D721Med (cell line): Measurements from ENCODE around the gene HS3ST5.

ENCODE experiments used
- DNase-seq: peaks from one replicate; pipeline ENCODE4 v3.0.0; 2011; ENCODE audit warnings: low spot score; ENCODE audit not compliant: insufficient read length
- FAIRE-seq: peaks from 2 replicates; lab custom pipeline; 2011; peaks lifted over from hg19 to GRCh38; lab: Jason Lieb, UNC
- CTCF ChIP-seq: IDR thresholded peaks from 2 replicates; pipeline ENCODE4 v1.5.1; 2012; ENCODE audit warnings: mild to moderate bottlenecking, control low read depth; ENCODE audit not compliant: insufficient read depth; ENCODE audit errors: missing control alignments

The HS3ST5 gene

GRCh38 chr6:114288701-114289495 is 53.9 kb downstream of the HS3ST5 start:
- no peak for FAIRE-seq
- DNase-seq = no peak
- TF ChIP-seq CTCF = no peak

DNA sequence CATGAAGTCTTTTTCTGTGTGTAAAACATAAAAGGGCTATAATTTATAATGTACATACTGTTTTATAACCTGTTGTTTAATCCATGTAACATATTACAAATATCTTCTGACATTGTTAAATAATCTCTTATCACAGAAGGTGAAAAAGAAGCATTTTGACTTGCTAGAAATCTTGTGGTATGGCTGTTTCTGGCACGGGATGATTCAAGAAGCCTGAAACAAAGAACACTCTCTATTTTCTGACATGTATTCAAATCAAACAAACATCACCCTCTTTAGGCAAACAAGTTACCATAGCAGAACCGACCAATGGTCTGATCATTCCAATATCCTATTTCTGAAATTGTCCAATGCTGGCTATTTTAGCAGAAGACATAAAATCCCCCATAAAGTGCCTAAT is 55.4 kb downstream of the HS3ST5 start:
- TF ChIP-seq CTCF = no peak
- DNase-seq (no peak), FAIRE-seq (no peak)

DNA sequence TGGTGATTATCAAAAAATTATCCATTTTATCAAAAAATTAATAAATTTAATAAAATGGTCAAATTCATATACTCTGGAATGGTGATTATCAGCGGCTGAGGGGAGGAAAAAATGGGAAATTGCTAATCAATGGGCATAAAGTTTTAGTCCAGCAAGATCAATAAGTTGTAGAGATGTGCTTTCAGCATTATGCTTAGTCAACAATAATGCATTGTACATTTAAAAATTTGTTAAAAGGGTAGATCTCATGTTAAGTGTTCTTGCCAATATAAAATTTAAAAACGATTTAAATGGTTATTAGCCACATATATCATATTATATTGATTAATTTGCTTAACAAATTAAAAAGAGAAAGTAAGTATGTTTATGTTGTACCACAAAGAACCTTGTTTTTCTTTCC is 56.6 kb downstream of the HS3ST5 start:
- DNase-seq (no peak), FAIRE-seq (no peak)
- no peak for TF ChIP-seq CTCF

DNA sequence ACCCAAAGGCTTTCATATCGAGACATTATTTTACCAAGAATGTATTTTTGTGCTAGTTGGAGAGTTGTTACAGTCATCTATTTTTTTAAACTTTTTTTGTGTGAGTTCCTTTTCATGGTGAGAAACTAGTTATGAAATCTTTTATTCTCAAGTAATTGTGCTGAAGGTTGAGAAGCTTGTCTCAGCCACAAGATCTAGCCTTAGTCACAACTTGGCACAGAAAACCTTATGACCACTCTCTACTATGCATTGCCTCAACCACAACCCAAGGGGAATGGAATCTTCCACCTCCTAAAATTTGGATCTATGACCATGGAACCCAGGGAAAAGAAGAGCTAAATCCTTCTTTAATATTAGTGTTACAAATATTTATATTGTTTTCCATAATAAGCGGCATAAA is 58.5 kb downstream of the HS3ST5 start:
- no peak for TF ChIP-seq CTCF
- DNase-seq = no peak
- FAIRE-seq = no peak

- no peak for DNase-seq
- TF ChIP-seq CTCF = no peak
- FAIRE-seq = no peak
These were observed 60.5 kb downstream of the HS3ST5 start for GRCh38 chr6:114282292-114282691.

- no peak for TF ChIP-seq CTCF
- no peak for FAIRE-seq
- no peak for DNase-seq
These were observed 61.3 kb downstream of the HS3ST5 start for GRCh38 chr6:114281496-114281895.

DNA sequence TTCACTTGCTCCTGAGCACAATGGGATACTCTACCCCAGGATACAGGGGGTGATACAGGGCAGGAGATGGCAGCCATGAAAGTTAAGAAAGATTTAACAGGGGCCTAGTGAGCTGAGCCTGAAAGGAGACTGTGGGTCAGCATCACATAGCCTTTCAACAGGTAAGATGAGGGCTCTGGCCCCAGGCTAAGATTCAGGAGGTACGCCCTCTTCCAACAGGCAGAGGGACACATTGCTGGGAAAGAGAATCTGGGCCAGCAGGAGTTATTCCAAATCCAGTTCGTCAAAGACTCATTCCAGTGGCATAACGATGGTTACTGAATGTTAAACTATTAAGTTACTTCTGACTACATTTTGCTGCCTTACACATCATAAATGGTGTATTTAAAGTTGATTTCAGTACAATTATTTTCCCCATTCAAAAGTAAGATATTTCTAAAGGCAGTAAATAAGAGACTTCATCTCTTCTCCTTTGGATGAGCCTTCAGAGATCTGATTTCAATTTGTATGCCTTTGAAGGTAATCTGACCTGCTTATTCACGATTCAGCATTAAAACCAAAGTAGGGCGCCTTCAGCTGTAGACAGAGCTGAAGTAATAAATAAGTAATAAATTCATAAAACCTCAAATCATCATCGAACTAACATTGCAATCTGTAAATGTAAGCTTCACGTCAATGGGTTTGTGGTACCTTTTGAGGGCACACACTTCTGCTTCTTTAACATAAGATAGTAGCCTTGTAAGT is 62.4 kb downstream of the HS3ST5 start:
- no peak for DNase-seq
- FAIRE-seq = no peak

More for the DNA sequence above, 62.4 kb downstream of the HS3ST5 start:
- no peak for TF ChIP-seq CTCF
